Lower leg skin (tissue), 4 donors: ENCODE measurements around the gene PDSS1. TPM values are rescaled to one million over a fixed set of nuclear protein-coding genes. Genes with fewer than 3 reads are reported as not detected.

ENCODE experiments used
- DNase-seq, 2 donors: peaks; one replicate each; pipeline ENCODE4 v3.0.0-alpha.2; 2019; ENCODE audit warnings: low spot score in 2 of 2
- H3K4me3 ChIP-seq: fragments of 200-600 bp; sonication (generic); 2 replicates; pipeline ENCODE4 v1.5.1; 2017; ENCODE audit warnings: mild to moderate bottlenecking, low read depth; ENCODE audit not compliant: poor library complexity, severe bottlenecking
- POLR2A ChIP-seq, 2 donors: fragments of 450-650 bp; IDR thresholded peaks; one replicate each; pipeline ENCODE4 v1.6.1; 2016 to 2017; ENCODE audit warnings: antibody characterized with exemption in 2 of 2, mild to moderate bottlenecking in 1 of 2, moderate library complexity in 1 of 2
- WGBS, 2 donors: methylation state at CpG; one replicate each; pipeline ENCODE4 v1.1.5; 2018; 5-methylcytosine and 5-hydroxymethylcytosine counted together
- intact Hi-C: fragments of 100-400 bp; cut with DNase I; formaldehyde crosslinking; loops from one replicate; pipeline ENCODE4 v1.15.0; 2023; ENCODE audit warnings: low total_unique reads
- total RNA-seq, 4 donors: library from RNA; depleted of rRNA; stranded (reverse); fragments of >200 nt; gene quantifications; one replicate each; pipeline ENCODE4 v1.1.0, GENCODE V29; 2016
- TF ChIP-seq, protein P1 (sequence below), 3 donors: fragments of 450-650 bp; IDR thresholded peaks; one replicate each; pipeline ENCODE4 v1.5.1; 2016; ENCODE audit warnings: antibody characterized with exemption in 3 of 3, mild to moderate bottlenecking in 3 of 3, moderate library complexity in 2 of 3

PDSS1 gene
- total RNA-seq, 4 donors from 2014 or later, result 1.4 to 4.7 (median 2.7) TPM

DNA sequence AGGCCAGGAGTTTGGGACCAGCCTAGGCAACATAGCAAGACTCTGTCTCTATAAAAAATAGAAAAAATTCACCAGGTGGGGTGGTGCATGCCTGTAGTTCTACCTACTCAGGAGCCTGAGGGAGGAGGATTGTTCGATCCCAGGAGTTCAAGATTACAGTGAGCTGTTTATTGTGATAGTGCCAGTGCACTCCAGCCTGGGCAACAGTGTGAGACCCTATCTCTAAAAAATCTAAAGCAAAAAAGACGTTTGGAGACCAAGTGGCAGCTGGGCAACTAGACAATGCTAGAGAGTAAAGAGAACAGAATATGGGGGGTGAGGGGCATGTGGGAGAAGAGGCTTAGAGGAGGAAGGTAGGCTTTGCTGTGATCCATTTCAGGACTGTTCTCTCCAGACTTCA is 1.4 kb downstream of the PDSS1 start:
- DNase-seq, result no peak
- intact Hi-C loops, result no loop called here
- H3K4me3 ChIP-seq, result no peak overlapping the region
- 72 to 79% methylated on average over 2 of the region's 2 CpGs for WGBS, 2 donors
- TF ChIP-seq, protein P1, sequence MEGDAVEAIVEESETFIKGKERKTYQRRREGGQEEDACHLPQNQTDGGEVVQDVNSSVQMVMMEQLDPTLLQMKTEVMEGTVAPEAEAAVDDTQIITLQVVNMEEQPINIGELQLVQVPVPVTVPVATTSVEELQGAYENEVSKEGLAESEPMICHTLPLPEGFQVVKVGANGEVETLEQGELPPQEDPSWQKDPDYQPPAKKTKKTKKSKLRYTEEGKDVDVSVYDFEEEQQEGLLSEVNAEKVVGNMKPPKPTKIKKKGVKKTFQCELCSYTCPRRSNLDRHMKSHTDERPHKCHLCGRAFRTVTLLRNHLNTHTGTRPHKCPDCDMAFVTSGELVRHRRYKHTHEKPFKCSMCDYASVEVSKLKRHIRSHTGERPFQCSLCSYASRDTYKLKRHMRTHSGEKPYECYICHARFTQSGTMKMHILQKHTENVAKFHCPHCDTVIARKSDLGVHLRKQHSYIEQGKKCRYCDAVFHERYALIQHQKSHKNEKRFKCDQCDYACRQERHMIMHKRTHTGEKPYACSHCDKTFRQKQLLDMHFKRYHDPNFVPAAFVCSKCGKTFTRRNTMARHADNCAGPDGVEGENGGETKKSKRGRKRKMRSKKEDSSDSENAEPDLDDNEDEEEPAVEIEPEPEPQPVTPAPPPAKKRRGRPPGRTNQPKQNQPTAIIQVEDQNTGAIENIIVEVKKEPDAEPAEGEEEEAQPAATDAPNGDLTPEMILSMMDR (IDR thresholded peaks at IDR 0.05), result no peak
- no peak for TF ChIP-seq POLR2A (IDR thresholded peaks at IDR 0.05)

DNA sequence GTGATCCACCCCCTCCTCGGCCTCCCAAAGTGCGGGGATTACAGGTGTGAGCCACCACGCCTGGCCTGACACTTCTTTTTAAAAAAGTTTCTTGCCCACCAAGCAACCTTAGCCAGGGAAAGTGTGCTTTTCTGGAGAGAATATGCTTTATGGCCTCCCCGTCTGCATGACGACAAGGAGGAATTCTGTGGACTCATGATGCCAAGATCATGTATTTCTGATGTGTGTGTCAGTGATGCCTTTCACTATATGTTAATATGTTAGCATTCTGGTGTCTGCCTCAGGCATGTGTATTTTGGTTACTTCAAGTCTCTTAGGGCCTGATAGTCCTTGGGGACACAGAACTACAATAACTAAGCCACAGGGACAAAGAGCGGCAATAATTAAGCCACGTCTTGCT is 2.1 kb downstream of the PDSS1 start:
- no peak for DNase-seq
- intact Hi-C loops, result no loop called here
- TF ChIP-seq POLR2A (IDR thresholded peaks at IDR 0.05), result no peak
- TF ChIP-seq, protein P1 (IDR thresholded peaks at IDR 0.05), result no peak
- H3K4me3 ChIP-seq, result no peak overlapping the region
- WGBS, 2 donors, result 96 to 97% methylated on average over 7 of the region's 7 CpGs

DNA sequence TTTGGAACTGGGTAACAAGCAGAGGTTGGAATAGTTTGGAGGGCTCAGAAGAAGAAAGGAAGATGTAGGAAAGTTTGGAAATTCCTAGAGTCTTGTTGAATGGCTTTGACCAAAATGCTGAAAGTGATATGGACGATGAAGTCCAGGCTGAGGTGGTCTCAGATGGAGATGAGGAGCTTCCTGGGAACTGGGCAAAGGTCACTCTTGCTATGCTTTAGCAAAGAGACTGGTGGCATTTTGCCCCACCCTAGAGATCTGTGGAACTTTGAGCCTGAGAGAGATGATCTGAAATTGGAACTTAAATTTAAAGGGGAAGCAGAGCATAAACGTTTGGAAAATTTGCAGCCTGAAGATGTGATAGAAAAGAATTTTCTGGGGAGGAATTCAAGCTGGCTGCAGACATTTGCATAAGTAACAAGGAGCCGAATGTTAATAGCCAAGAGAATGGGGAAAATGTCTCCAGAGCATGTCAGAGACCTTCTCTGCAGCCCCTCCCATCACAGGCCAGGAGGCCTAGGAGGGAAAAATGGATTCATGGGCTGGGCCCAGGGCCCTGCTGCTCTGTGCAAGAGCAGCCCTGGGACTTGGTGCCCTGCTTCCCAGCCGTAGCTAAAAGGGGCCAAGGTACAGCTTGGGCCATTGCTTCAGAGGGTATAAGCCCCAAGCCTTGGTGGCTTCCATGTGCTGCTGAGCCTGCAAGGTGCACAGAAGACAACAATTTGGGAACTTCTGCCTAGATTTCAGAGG is 3.6 kb downstream of the PDSS1 start:
- 63 to 74% methylated on average over 4 of the region's 4 CpGs for WGBS, 2 donors
- TF ChIP-seq, protein P1 (IDR thresholded peaks at IDR 0.05), result no peak
- TF ChIP-seq POLR2A (IDR thresholded peaks at IDR 0.05), result no peak
- intact Hi-C loops, result no loop called here
- H3K4me3 ChIP-seq, result no peak overlapping the region
- no peak for DNase-seq

DNA sequence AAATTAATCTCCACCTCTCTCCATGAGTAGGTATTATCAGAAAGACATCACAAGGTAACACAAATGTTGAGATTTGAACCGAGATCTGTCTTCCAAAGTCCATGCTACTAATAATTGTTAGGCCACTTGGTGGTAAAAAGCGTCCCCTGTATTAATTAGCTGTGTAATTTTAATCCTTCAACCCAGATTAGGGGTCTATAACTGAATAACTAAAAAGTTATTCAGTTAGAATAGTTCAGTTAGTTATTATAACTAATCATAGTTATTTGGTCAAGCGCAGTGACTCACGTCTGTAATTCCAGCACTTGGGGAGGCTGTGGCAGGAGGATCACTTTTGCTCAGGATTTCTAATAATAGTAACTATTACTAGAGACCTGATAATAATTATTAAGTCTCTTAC is 5.6 kb downstream of the PDSS1 start:
- no peak overlapping the region for H3K4me3 ChIP-seq
- intact Hi-C loops, result no loop called here
- 96 to 97% methylated on average over 4 of the region's 4 CpGs for WGBS, 2 donors
- DNase-seq, result no peak
- no peak for TF ChIP-seq POLR2A (IDR thresholded peaks at IDR 0.05)
- TF ChIP-seq, protein P1 (IDR thresholded peaks at IDR 0.05), result no peak

DNA sequence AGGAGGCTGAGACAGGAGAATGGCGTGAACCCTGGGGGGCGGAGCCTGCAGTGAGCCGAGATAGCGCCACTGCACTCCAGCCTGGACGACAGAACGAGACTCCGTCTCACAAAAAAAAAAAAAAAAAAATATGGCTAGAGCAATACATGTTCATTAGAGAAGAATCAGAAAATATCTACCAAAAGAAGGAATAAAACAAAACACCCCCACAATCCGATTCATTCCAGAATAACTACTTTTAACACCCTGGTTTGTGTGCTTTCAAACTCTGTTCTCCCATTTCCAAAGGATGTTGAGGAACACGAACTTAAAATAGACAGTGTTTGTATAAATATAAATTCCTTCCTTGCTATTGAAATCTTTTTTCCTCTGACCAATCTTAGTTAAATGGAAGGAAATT is 6.5 kb downstream of the PDSS1 start:
- no peak for DNase-seq
- TF ChIP-seq, protein P1 (IDR thresholded peaks at IDR 0.05), result no peak
- TF ChIP-seq POLR2A (IDR thresholded peaks at IDR 0.05), result no peak
- intact Hi-C loops, result no loop called here
- WGBS, 2 donors, result 85 to 86% methylated on average over 9 of the region's 9 CpGs
- H3K4me3 ChIP-seq, result no peak overlapping the region

DNA sequence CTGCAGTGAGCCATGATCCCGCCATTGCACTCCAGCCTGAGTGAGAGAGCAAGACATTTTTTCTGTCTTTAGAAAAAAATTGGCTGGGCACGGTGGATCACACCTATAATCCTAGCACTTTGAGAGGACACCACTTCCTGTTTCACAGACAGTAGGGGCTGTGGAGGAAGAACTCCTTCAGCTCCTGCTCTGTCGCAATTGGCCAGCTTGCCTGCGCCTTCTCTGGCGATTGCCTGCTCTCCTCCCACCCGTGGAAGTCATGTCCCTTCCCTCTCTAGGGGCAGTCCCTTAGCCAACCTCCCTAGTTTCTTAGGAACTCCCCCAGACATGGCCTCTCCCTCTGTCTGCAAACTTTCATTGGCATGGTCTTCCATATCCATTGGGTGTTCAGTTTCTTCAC is 8.7 kb downstream of the PDSS1 start:
- WGBS, 2 donors, result 84 to 90% methylated on average over 6 of the region's 6 CpGs
- DNase-seq, result no peak
- intact Hi-C loops, result no loop called here
- TF ChIP-seq POLR2A (IDR thresholded peaks at IDR 0.05), result no peak
- TF ChIP-seq, protein P1 (IDR thresholded peaks at IDR 0.05), result no peak
- H3K4me3 ChIP-seq, result no peak overlapping the region
